ENCODE data around the gene NPAS3. TPM values are rescaled to one million over a fixed set of nuclear protein-coding genes. Genes with fewer than 3 reads are reported as not detected.

Gene NPAS3
- total and polyA plus RNA-seq, 11 donors, result 0.15 to 3.4 (median 0.92) TPM

DNA sequence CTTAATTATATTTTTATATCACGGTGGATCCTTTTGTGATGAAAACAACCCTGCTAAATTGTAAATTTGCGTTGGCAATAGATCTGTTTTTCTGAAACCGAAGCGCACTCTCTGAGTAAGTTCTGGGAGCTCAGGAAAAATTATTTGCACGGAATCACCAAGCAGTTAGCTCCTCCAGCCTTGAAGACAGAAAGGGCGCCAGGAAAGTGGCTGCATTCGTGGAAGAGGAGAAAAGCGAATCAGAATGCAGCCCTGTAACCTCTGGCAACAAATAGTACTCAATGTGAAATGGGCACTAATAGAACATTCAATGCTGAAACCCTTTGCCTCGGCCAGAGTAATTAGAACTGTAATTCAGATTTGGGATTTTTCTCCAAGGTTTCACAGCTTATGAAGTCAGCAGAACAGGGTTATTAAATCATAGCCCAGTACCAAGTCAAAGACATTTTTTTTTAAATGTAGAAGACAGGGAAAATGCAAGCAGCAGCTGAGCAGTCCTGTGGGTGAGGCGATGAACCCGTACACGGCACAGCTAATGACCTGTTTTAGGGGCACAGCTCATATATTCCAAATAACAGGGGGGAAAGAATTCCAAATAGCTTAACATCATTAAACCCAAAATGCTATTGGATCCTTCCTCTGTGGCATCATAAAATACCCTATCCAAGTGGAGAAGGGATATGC is 760.8 kb downstream of the NPAS3 start:
- ATAC-seq (no peak), DNase-seq (no peak)
- H3K4me1 ChIP-seq, result no peaks in the 10 kb centered on the region
- intact Hi-C loops (cut with DNase I), result no loop called here
- H3K9me3 ChIP-seq, result no peaks in the 10 kb centered on the region
- 90 to 92% (median 91%) methylated on average over 12 of the region's 12 CpGs for WGBS, 4 donors
- H3K4me3 ChIP-seq, result no peak overlapping the region
- H3K27me3 ChIP-seq, result no peaks in the 10 kb centered on the region
- no peaks in the 10 kb centered on the region for H3K36me3 ChIP-seq
- no peak overlapping the region for H3K27ac ChIP-seq
- TF ChIP-seq, protein P1, sequence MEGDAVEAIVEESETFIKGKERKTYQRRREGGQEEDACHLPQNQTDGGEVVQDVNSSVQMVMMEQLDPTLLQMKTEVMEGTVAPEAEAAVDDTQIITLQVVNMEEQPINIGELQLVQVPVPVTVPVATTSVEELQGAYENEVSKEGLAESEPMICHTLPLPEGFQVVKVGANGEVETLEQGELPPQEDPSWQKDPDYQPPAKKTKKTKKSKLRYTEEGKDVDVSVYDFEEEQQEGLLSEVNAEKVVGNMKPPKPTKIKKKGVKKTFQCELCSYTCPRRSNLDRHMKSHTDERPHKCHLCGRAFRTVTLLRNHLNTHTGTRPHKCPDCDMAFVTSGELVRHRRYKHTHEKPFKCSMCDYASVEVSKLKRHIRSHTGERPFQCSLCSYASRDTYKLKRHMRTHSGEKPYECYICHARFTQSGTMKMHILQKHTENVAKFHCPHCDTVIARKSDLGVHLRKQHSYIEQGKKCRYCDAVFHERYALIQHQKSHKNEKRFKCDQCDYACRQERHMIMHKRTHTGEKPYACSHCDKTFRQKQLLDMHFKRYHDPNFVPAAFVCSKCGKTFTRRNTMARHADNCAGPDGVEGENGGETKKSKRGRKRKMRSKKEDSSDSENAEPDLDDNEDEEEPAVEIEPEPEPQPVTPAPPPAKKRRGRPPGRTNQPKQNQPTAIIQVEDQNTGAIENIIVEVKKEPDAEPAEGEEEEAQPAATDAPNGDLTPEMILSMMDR (IDR thresholded peaks at IDR 0.05), result no peak
- TF ChIP-seq POLR2A (IDR thresholded peaks at IDR 0.05), result no peak

DNA sequence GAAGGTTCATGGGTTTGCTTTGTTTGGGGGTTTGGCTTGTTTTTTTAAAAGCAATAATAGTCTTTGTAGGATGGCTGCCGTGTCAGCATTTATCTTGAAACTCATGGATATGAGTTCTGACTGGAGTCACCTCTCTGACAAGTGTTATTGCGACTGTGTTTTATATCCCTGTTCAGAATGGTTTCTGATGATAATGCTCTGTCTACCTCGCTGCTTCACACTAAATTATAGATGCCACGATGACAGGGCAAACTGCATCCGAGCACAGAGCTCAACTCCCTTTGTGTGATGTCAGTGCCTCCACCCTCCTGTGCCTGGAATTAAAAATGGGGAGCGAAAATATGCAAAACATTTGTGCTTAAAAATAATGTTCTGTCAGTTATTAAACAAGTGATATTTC is 761.4 kb downstream of the NPAS3 start:
- Histone ChIP-seq H3K9me3 (no peaks in the 10 kb centered on the region), H3K4me3 (no peak overlapping the region), H3K27ac (no peak overlapping the region), H3K27me3 (no peaks in the 10 kb centered on the region), H3K36me3 (no peaks in the 10 kb centered on the region), H3K4me1 (no peaks in the 10 kb centered on the region)
- no peak for ATAC-seq
- intact Hi-C loops (cut with DNase I), result no loop called here
- TF ChIP-seq POLR2A (IDR thresholded peaks at IDR 0.05), result no peak
- TF ChIP-seq, protein P1 (IDR thresholded peaks at IDR 0.05), result no peak
- 74 to 82% (median 78%) methylated on average over 6 of the region's 6 CpGs for WGBS, 4 donors
- no peak for DNase-seq

DNA sequence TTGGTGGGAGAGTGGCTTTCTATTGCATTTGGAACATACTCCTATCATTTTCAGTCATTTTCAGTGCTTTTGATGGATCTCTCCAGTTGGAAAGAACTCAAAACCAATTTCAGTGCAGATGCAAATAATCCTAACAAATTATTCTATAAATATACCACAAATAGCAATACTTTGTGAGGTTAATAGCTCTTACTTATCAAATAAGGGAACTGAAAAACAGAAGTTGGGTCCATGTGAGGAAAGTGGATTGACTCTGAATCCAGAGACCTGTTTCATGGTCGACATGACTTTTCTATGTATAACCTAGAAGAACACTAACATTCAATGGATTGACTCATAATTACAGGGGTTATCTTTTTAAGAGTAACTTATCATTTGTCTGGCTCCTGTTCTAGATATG is 763.6 kb downstream of the NPAS3 start:
- H3K27ac ChIP-seq, result no peak overlapping the region
- 71 to 85% (median 78%) methylated on average over 1 of the region's 1 CpG for WGBS, 4 donors
- no peaks in the 10 kb centered on the region for H3K27me3 ChIP-seq
- ATAC-seq, result no peak
- H3K4me3 ChIP-seq, result no peak overlapping the region
- no peaks in the 10 kb centered on the region for H3K36me3 ChIP-seq
- no peak for TF ChIP-seq POLR2A (IDR thresholded peaks at IDR 0.05)
- TF ChIP-seq, protein P1 (IDR thresholded peaks at IDR 0.05), result no peak
- intact Hi-C loops (cut with DNase I), result no loop called here
- H3K9me3 ChIP-seq, result no peaks in the 10 kb centered on the region
- H3K4me1 ChIP-seq, result no peaks in the 10 kb centered on the region
- DNase-seq, result no peak

DNA sequence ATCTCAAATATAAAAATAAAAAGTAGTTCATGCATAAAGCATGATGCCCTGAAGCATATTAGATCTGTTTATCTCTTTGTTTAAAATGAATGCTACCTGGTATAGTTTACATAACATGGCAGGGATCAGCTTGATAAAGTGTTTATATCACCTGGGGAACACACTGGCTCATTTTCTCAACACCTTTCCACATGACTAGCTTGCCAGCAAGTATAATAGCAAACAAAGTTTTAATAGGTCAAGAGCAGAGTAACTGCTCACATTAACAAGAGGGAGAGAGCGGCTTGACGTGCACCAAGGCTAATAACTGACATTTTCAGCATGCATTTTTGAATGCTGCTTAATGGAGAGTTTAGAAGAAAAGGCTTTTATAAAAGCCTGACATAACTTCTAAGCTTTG is 765.8 kb downstream of the NPAS3 start:
- no peak overlapping the region for H3K27ac ChIP-seq
- no peaks in the 10 kb centered on the region for H3K4me1 ChIP-seq
- H3K36me3 ChIP-seq, result no peaks in the 10 kb centered on the region
- TF ChIP-seq, protein P1 (IDR thresholded peaks at IDR 0.05), result no peak
- TF ChIP-seq POLR2A (IDR thresholded peaks at IDR 0.05), result no peak
- intact Hi-C loops (cut with DNase I), result no loop called here
- no peak overlapping the region for H3K4me3 ChIP-seq
- ATAC-seq (no peak), DNase-seq (no peak)
- no peaks in the 10 kb centered on the region for H3K9me3 ChIP-seq
- H3K27me3 ChIP-seq, result no peaks in the 10 kb centered on the region
- 86 to 97% (median 93%) methylated on average over 2 of the region's 2 CpGs for WGBS, 4 donors
